Hippocampal formation (tissue), 2 donors: ENCODE results near the gene MAP4K4.
"Not testable (repeated sequence)": the region's sequence is repeated elsewhere in the genome, so short reads cannot be mapped to it uniquely, and the experiment has no call there.

Source experiments
- DNase-seq, 2 donors: peaks; one replicate each; lab custom pipeline; 2025; lab: John Stamatoyannopoulos, UW

MAP4K4 gene

GRCh38 chr2:101902169-101902568 is 204.7 kb downstream of the MAP4K4 start:
- DNase-seq, result no peak

DNA sequence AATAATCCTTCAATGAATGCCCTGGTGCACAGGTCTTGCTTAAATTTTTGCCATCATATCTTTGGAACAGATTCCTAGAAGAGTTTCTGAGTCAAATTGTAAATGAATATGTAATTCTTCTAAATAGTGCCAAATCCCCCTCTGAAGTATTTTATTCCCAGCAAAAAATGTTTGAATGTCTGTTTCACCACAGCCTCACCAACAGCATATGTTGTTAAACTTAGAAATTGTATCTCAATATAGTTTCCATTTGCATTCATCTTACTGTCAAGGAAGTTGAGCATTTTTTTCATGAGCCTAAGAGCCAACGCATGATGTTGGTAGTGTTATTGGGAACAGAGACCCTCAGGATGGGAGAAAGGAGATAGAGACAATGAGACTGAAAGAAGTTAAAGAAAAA is 207.4 kb downstream of the MAP4K4 start:
- no peak for DNase-seq

DNA sequence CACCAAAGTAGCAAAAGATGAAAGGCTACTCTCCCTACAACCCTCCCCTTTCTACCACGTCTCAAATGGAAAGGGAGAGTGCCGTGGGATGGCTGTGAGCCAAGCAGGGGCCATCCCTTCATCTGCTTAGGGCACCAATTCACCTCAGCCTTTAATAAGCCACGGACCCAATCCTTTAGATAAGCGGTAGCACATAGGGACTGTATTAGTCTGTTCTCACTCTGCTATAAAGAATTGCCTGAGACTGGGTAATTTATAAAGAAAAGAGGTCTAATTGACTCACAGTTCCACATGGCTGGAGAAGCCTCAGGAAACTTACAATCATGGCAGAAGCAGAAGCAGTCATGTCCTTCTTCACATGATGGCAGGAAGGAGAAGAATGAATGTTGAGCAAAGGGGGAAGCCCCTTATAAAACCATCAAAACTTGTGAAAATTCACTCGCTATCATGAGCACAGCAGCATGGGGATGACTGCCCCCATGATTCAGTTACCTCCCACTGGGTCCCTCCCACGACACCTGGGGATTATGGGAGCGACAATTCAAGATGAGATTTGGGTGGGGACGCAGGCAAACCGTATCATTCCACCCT is 208.3 kb downstream of the MAP4K4 start:
- DNase-seq, result no peak

DNA sequence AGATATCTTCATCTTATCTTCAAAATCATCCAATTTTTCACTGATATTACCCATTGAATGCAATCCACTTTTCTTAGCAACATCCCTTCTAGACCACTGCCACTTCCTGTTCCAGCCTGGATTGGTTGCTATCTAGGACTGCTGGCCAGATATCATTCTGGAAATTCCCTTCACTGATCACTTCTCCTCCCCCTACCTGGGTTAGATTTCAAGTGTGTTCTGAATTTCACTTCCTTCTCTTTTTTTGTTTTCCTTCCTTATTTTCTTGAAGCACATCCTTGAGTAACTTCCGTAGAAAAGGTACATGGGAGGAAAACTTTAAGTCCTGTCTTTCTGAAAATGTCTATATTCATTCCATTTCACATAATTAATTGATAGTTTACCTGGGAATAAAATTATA is 212.3 kb downstream of the MAP4K4 start:
- no peak for DNase-seq

DNA sequence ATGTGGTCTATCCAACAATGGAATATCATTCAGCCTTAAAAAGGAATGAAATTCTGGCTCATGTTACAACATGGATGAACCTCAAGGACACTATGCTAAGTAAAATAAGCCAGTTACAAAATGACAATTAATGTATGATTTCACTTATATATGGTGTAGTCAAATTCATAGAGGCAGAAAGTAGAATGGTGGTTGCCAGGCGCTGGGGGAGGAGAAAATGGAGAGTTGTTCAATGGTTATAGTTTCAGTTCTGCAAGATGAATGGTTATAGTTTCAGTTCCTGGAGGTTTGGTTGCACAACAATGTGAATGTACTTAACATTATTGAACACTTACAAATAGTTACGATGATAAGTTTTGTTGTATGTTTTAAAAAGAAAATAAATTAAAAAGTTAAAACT is 215.0 kb downstream of the MAP4K4 start:
- DNase-seq, result no peak

DNA sequence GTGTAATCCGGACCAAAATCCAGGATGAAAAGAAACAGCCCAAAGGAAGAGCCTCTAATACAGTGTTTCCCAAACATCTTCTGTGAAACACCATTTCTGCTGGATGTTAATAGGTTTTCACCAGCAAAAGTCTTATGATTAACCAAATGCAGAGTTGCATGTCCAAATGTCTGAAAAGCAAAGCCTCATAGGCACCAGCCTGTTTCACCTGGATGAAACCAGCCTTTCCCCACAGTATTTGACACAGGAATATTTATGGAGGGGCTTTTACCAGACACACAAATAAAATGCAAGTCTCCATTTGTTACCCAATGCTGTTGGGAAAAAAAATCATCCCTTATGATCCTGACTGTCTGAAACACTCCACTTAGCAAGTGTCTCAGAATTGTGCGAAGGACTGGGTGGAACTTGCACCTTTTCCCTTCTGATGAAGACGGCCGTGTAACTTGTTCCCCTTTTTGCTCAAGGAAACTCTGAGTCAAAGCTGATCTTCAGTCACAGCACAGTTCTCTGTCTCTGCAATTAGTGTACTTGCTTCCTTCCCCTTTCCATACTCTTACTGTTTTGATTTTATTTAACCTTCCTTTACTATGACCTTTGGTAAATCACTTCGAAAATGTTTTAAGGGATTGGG is 223.9 kb downstream of the MAP4K4 start:
- DNase-seq, result peak in 1 of 2 donors; percentile 22

- no peak for DNase-seq
Observed at GRCh38 chr2:101921953-101922325, 224.4 kb downstream of the MAP4K4 start.

GRCh38 chr2:101924311-101924710 is 226.8 kb downstream of the MAP4K4 start:
- not testable (repeated sequence) for DNase-seq

- no peak for DNase-seq
Observed at GRCh38 chr2:101930019-101930418, 232.5 kb downstream of the MAP4K4 start.

GRCh38 chr2:101930847-101931246 is 233.3 kb downstream of the MAP4K4 start:
- DNase-seq, result no peak

GRCh38 chr2:101931402-101931801 is 233.9 kb downstream of the MAP4K4 start:
- no peak for DNase-seq

GRCh38 chr2:101935764-101936163 is 238.3 kb downstream of the MAP4K4 start:
- DNase-seq, result not testable (repeated sequence)

DNA sequence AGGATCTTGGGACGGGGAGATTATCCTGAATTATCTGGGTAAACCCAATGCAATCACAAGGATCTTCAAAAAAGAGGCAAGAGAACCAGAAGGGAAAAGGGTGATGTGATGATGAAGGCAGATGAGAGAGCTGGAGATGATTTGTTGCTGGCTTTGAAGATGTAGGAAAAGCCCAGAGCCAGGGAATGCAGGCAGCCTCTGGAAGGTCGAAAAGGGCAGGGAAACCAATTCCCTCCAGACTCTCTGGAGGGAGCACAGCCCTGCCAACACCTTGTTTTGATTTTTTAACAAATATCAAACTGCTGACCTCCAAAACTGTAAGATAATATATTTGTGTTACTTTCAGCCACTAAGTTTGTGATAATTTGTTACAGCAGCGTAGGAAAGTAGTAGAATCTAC is 245.3 kb downstream of the MAP4K4 start:
- no peak for DNase-seq
